Fibroblast of lung (primary cell): ENCODE measurements around the gene STRA8. TPM values are rescaled to one million over a fixed set of nuclear protein-coding genes. Genes with fewer than 3 reads are reported as not detected.

Experiments used
- DNase-seq, 2 donors: peaks; one replicate each; pipeline versions ENCODE4 v3.0.0 to v3.0.0-alpha.2; 2010; ENCODE audit warnings: low read depth in 2 of 2
- H2AFZ ChIP-seq: 2 replicates; pipeline ENCODE4 v1.5.1; 2012; ENCODE audit warnings: low read length, control low read depth, inconsistent platforms
- H3K27ac ChIP-seq: 2 replicates; pipeline ENCODE4 v1.5.1; 2011; ENCODE audit warnings: low read length, control low read depth; ENCODE audit not compliant: insufficient read depth
- H3K27me3 ChIP-seq: 2 replicates; pipeline ENCODE4 v1.5.1; 2011; ENCODE audit warnings: mild to moderate bottlenecking, low read length; ENCODE audit not compliant: control insufficient read depth, insufficient read depth
- H3K36me3 ChIP-seq: 2 replicates; pipeline ENCODE4 v1.5.1; 2011; ENCODE audit warnings: low read length; ENCODE audit not compliant: control insufficient read depth, insufficient read depth
- H3K4me1 ChIP-seq: 2 replicates; pipeline ENCODE4 v1.5.1; 2011; ENCODE audit warnings: low read length; ENCODE audit not compliant: control insufficient read depth, insufficient read depth; ENCODE audit errors: extremely low read depth
- H3K4me2 ChIP-seq: 2 replicates; pipeline ENCODE4 v1.5.1; 2011; ENCODE audit warnings: low read length, control low read depth; ENCODE audit not compliant: insufficient read depth; ENCODE audit errors: extremely low read depth
- H3K4me3 ChIP-seq, 4 experiments: fragments of 200-600 bp in 1 of 4; sonication (generic) in 1 of 4; replicated peaks in 1 of 4; 2 replicates each; pipeline ENCODE4 v1.5.1; 2011 to 2016; ENCODE audit warnings: low read length in 4 of 4, low read depth in 3 of 4, mild to moderate bottlenecking in 3 of 4, control low read depth in 2 of 4, inconsistent platforms in 1 of 4, mixed read lengths in 1 of 4; ENCODE audit not compliant: insufficient read depth in 1 of 4; ENCODE audit errors: control extremely low read depth in 1 of 4
- H3K79me2 ChIP-seq: 2 replicates; pipeline ENCODE4 v1.5.1; 2012; ENCODE audit warnings: mild to moderate bottlenecking, low read length, inconsistent platforms; ENCODE audit not compliant: control insufficient read depth, insufficient read depth
- H3K9ac ChIP-seq: 2 replicates; pipeline ENCODE4 v1.5.1; 2011; ENCODE audit warnings: mild to moderate bottlenecking, low read length, control low read depth; ENCODE audit not compliant: insufficient read depth
- H3K9me3 ChIP-seq: 2 replicates; pipeline ENCODE4 v1.5.1; 2012; ENCODE audit warnings: low read depth, low read length; ENCODE audit not compliant: control insufficient read depth, insufficient read depth
- H4K20me1 ChIP-seq: 2 replicates; pipeline ENCODE4 v1.5.1; 2011; ENCODE audit warnings: low read length; ENCODE audit not compliant: control insufficient read depth, insufficient read depth; ENCODE audit errors: extremely low read depth
- CTCF ChIP-seq, 2 donors: IDR thresholded peaks in 1 of 2; conservative IDR thresholded peaks in 1 of 2; 1 replicate in 1 of 2; 2 replicates in 1 of 2; pipeline ENCODE4 v1.5.1; 2011 to 2012; ENCODE audit warnings: low read length in 2 of 2, control low read depth in 1 of 2, inconsistent platforms in 1 of 2, low read depth in 1 of 2, mild to moderate bottlenecking in 1 of 2
- EZH2 ChIP-seq: IDR thresholded peaks from 2 replicates; pipeline ENCODE4 v1.5.1; 2012; ENCODE audit warnings: low read length, control low read depth, mild to moderate bottlenecking; ENCODE audit errors: missing control alignments
- polyA plus RNA-seq, 2 donors: library from polyadenylated mRNA; depleted of rRNA in 1 of 2; stranded (reverse) in 1 of 2; unstranded in 1 of 2; fragments of >200 nt; gene quantifications; 2 replicates each; pipeline ENCODE4 v1.2.1, GENCODE V29; 2011 to 2012; ENCODE audit warnings: missing spikeins in 1 of 2
- total RNA-seq: library from RNA; depleted of rRNA; stranded (reverse); fragments of >200 nt; gene quantifications from 2 replicates; pipeline ENCODE4 v1.2.1, GENCODE V29; 2014

Gene STRA8
- total and polyA plus RNA-seq, 2 donors (not counting 1 experiment from before 2014, with no cell fraction given), result not detected

- Histone ChIP-seq H3K4me1 (peaks cover 21% of the 10 kb centered on the region), H2AFZ (no peak overlapping the region), H3K36me3 (no peaks in the 10 kb centered on the region), H3K27ac (no peak overlapping the region), H3K4me2 (peak overlapping the region; percentile 54), H4K20me1 (no peaks in the 10 kb centered on the region), H3K9me3 (no peaks in the 10 kb centered on the region), H3K27me3 (no peaks in the 10 kb centered on the region), H3K79me2 (no peaks in the 10 kb centered on the region), H3K9ac (no peak overlapping the region), H3K4me3 (no peak overlapping the region)
- DNase-seq, result peak; percentile 20 to 46
- no peak for TF ChIP-seq CTCF (conservative IDR thresholded peaks at IDR 0.05 in 1 of 2, IDR thresholded peaks at IDR 0.05 in 1 of 2; ENCODE audit: low read depth in 1 of 2, low read length in 2 of 2)
- TF ChIP-seq EZH2, result no peak
Observed at GRCh38 chr7:135208102-135208793, 25.4 kb upstream of the STRA8 start.

- H3K4me1 ChIP-seq, result peaks cover 13% of the 10 kb centered on the region
- TF ChIP-seq CTCF (conservative IDR thresholded peaks at IDR 0.05 in 1 of 2, IDR thresholded peaks at IDR 0.05 in 1 of 2; ENCODE audit: low read depth in 1 of 2, low read length in 2 of 2) (no peak), EZH2 (no peak)
- no peaks in the 10 kb centered on the region for H3K9me3 ChIP-seq
- H3K79me2 ChIP-seq, result no peaks in the 10 kb centered on the region
- H3K9ac ChIP-seq, result no peak overlapping the region
- H3K36me3 ChIP-seq, result no peaks in the 10 kb centered on the region
- DNase-seq, result no peak
- H3K27ac ChIP-seq, result no peak overlapping the region
- H3K4me2 ChIP-seq, result peak overlapping the region; percentile 68
- no peak overlapping the region for H2AFZ ChIP-seq
- peak overlapping the region in 1 of 4 experiments; percentile 12 for H3K4me3 ChIP-seq
- H3K27me3 ChIP-seq, result no peaks in the 10 kb centered on the region
- no peaks in the 10 kb centered on the region for H4K20me1 ChIP-seq
Observed at GRCh38 chr7:135209225-135209834, 24.3 kb upstream of the STRA8 start.

- Histone ChIP-seq H3K79me2 (no peaks in the 10 kb centered on the region), H3K4me2 (peak overlapping the region; percentile 86), H3K27ac (peak overlapping the region; percentile 86), H3K4me3 (peak overlapping the region; percentile 66 to 89 (median 84)), H3K4me1 (peaks cover 3% of the 10 kb centered on the region), H2AFZ (peak overlapping the region; percentile 46), H3K36me3 (no peaks in the 10 kb centered on the region), H4K20me1 (no peaks in the 10 kb centered on the region), H3K9me3 (no peaks in the 10 kb centered on the region), H3K27me3 (no peaks in the 10 kb centered on the region), H3K9ac (peak overlapping the region; percentile 95)
- peak in 1 of 2 donors; percentile 30 for DNase-seq
- TF ChIP-seq EZH2 (no peak), CTCF (conservative IDR thresholded peaks at IDR 0.05 in 1 of 2, IDR thresholded peaks at IDR 0.05 in 1 of 2; ENCODE audit: low read depth in 1 of 2, low read length in 2 of 2) (no peak)
Observed at GRCh38 chr7:135210888-135211178, 22.8 kb upstream of the STRA8 start.
